Suprapubic skin (tissue), 4 donors: ENCODE results near the gene IKZF2. TPM values are rescaled to one million over a fixed set of nuclear protein-coding genes. Genes with fewer than 3 reads are reported as not detected.

Source experiments
- DNase-seq, 2 donors: peaks; one replicate each; pipeline ENCODE4 v3.0.0-alpha.2; 2019; ENCODE audit warnings: low spot score in 2 of 2
- H3K27ac ChIP-seq: fragments of 200-600 bp; sonication (generic); one replicate; pipeline ENCODE4 v1.5.1; 2019
- H3K27me3 ChIP-seq: fragments of 200-600 bp; sonication (generic); one replicate; pipeline ENCODE4 v1.5.1; 2019
- H3K36me3 ChIP-seq: fragments of 200-600 bp; sonication (generic); one replicate; pipeline ENCODE4 v1.5.1; 2019
- H3K4me1 ChIP-seq: fragments of 200-600 bp; sonication (generic); one replicate; pipeline ENCODE4 v1.5.1; 2019
- H3K4me3 ChIP-seq: fragments of 200-600 bp; sonication (generic); one replicate; pipeline ENCODE4 v1.5.1; 2019; ENCODE audit warnings: mild to moderate bottlenecking
- H3K9me3 ChIP-seq: fragments of 200-600 bp; sonication (generic); one replicate; pipeline ENCODE4 v1.5.1; 2019
- CTCF ChIP-seq, 2 donors: fragments of 200-600 bp in 1 of 2; fragments of 450-650 bp in 1 of 2; sonication (generic) in 1 of 2; IDR thresholded peaks; one replicate each; pipeline ENCODE4 v1.5.1; 2016 to 2019; ENCODE audit warnings: antibody characterized with exemption in 2 of 2, mild to moderate bottlenecking in 1 of 2, moderate library complexity in 1 of 2
- EP300 ChIP-seq: sonication (generic); formaldehyde crosslinking; IDR thresholded peaks from one replicate; pipeline ENCODE4 v1.6.1; 2017; ENCODE audit warnings: antibody characterized with exemption
- POLR2A ChIP-seq, 2 donors: fragments of 450-650 bp; IDR thresholded peaks; one replicate each; pipeline ENCODE4 v1.6.1; 2017; ENCODE audit warnings: antibody characterized with exemption in 2 of 2, mild to moderate bottlenecking in 2 of 2, moderate library complexity in 2 of 2
- POLR2AphosphoS5 ChIP-seq, 3 donors: sonication (generic); formaldehyde crosslinking; IDR thresholded peaks; one replicate each; pipeline ENCODE4 v1.6.1; 2017; ENCODE audit warnings: antibody characterized with exemption in 3 of 3
- WGBS: methylation state at CpG from one replicate; pipeline ENCODE4 v1.1.5; 2018; 5-methylcytosine and 5-hydroxymethylcytosine counted together
- total RNA-seq, 4 donors: library from RNA; depleted of rRNA; stranded (reverse); fragments of >200 nt; gene quantifications; one replicate each; pipeline ENCODE4 v1.1.0, GENCODE V29; 2016

The IKZF2 gene
- total RNA-seq, 4 donors from 2014 or later: 38.3 to 95.3 (median 66.5) TPM

GRCh38 chr2:213152888-213153287 is 1.5 kb upstream of the IKZF2 start:
- no peak for DNase-seq
- no peaks in the 10 kb centered on the region for H3K36me3 ChIP-seq
- H3K27me3 ChIP-seq: no peaks in the 10 kb centered on the region
- 51% methylated on average over 6 of the region's 6 CpGs for WGBS
- peak overlapping the region; percentile 96 for H3K27ac ChIP-seq
- peak overlapping the region; percentile 75 for H3K4me3 ChIP-seq
- TF ChIP-seq EP300 (no peak), CTCF (IDR thresholded peaks at IDR 0.05) (no peak), POLR2A (IDR thresholded peaks at IDR 0.05) (no peak), POLR2AphosphoS5 (IDR thresholded peaks at IDR 0.05) (no peak)
- H3K9me3 ChIP-seq: no peaks in the 10 kb centered on the region
- peaks cover 38% of the 10 kb centered on the region for H3K4me1 ChIP-seq

- H3K4me3 ChIP-seq: peak overlapping the region; percentile 75
- WGBS: under 1% methylated on average over 14 of the region's 39 CpGs
- TF ChIP-seq POLR2AphosphoS5 (IDR thresholded peaks at IDR 0.05): no peak
- no peak for TF ChIP-seq POLR2A (IDR thresholded peaks at IDR 0.05)
- no peak for TF ChIP-seq EP300
- TF ChIP-seq CTCF (IDR thresholded peaks at IDR 0.05): peak in 1 of 2 donors; percentile 35
- peaks cover 41% of the 10 kb centered on the region for H3K4me1 ChIP-seq
- no peaks in the 10 kb centered on the region for H3K9me3 ChIP-seq
- peak overlapping the region; percentile 96 for H3K27ac ChIP-seq
- H3K27me3 ChIP-seq: no peaks in the 10 kb centered on the region
- H3K36me3 ChIP-seq: no peaks in the 10 kb centered on the region
- DNase-seq: peak in 1 of 2 donors; percentile 81
Observed at GRCh38 chr2:213152065-213152794, 818 bp upstream of the IKZF2 start.

- Histone ChIP-seq H3K4me1 (peaks cover 48% of the 10 kb centered on the region), H3K36me3 (no peaks in the 10 kb centered on the region), H3K4me3 (peak overlapping the region; percentile 75), H3K9me3 (no peaks in the 10 kb centered on the region), H3K27ac (peak overlapping the region; percentile 96), H3K27me3 (no peaks in the 10 kb centered on the region)
- no peak for DNase-seq
- TF ChIP-seq POLR2A (IDR thresholded peaks at IDR 0.05): no peak
- TF ChIP-seq CTCF (IDR thresholded peaks at IDR 0.05): no peak
- no peak for TF ChIP-seq POLR2AphosphoS5 (IDR thresholded peaks at IDR 0.05)
- TF ChIP-seq EP300: no peak
- WGBS: 2% methylated on average over 10 of the region's 10 CpGs
Observed at GRCh38 chr2:213150315-213151097, 906 bp downstream of the IKZF2 start.

GRCh38 chr2:213149949-213150314 is 1.5 kb downstream of the IKZF2 start:
- no peak for TF ChIP-seq CTCF (IDR thresholded peaks at IDR 0.05)
- no peak for TF ChIP-seq POLR2AphosphoS5 (IDR thresholded peaks at IDR 0.05)
- TF ChIP-seq EP300: no peak
- no peak for TF ChIP-seq POLR2A (IDR thresholded peaks at IDR 0.05)
- H3K9me3 ChIP-seq: no peaks in the 10 kb centered on the region
- no peaks in the 10 kb centered on the region for H3K36me3 ChIP-seq
- peak overlapping the region; percentile 75 for H3K4me3 ChIP-seq
- no peak for DNase-seq
- H3K27ac ChIP-seq: peak overlapping the region; percentile 96
- 0% methylated on average over 7 of the region's 7 CpGs for WGBS
- H3K4me1 ChIP-seq: peaks cover 49% of the 10 kb centered on the region
- no peaks in the 10 kb centered on the region for H3K27me3 ChIP-seq

- no peaks in the 10 kb centered on the region for H3K36me3 ChIP-seq
- no peaks in the 10 kb centered on the region for H3K9me3 ChIP-seq
- peak overlapping the region; percentile 75 for H3K4me3 ChIP-seq
- DNase-seq: no peak
- peak overlapping the region; percentile 96 for H3K27ac ChIP-seq
- no peaks in the 10 kb centered on the region for H3K27me3 ChIP-seq
- TF ChIP-seq POLR2A (IDR thresholded peaks at IDR 0.05): no peak
- no peak for TF ChIP-seq CTCF (IDR thresholded peaks at IDR 0.05)
- no peak for TF ChIP-seq EP300
- no peak for TF ChIP-seq POLR2AphosphoS5 (IDR thresholded peaks at IDR 0.05)
- WGBS: 18% methylated on average over 3 of the region's 3 CpGs
- H3K4me1 ChIP-seq: peaks cover 49% of the 10 kb centered on the region
Observed at GRCh38 chr2:213149294-213149875, 2.0 kb downstream of the IKZF2 start.
